ENCODE data around the gene TACSTD2.
"Not testable (repeated sequence)": the region's sequence is repeated elsewhere in the genome, so short reads cannot be mapped to it uniquely, and the experiment has no call there.

Gene TACSTD2

GRCh38 chr1:58576727-58577653 lies at the start of gene TACSTD2:
Gene TACSTD2, minus strand, starts transcription at chr1:58577252. Its CDS starts 96 bp downstream, at chr1:58577156.
- no peak for DNase-seq

GRCh38 chr1:58626293-58626692 lies 49.2 kb upstream of the TACSTD2 start:
- no peak for DNase-seq

GRCh38 chr1:58623259-58623658 lies 46.2 kb upstream of the TACSTD2 start:
- not testable (repeated sequence) for DNase-seq

- DNase-seq, result no peak
Measured at GRCh38 chr1:58622571-58622970, 45.5 kb upstream of the TACSTD2 start.

- no peak for DNase-seq
Measured at GRCh38 chr1:58621391-58621790, 44.3 kb upstream of the TACSTD2 start.

- no peak for DNase-seq
Measured at GRCh38 chr1:58620926-58621325, 43.9 kb upstream of the TACSTD2 start.

GRCh38 chr1:58620259-58620658 lies 43.2 kb upstream of the TACSTD2 start:
- DNase-seq, result no peak

- DNase-seq, result no peak
Measured at GRCh38 chr1:58619286-58620054, 42.4 kb upstream of the TACSTD2 start.

- no peak for DNase-seq
Measured at GRCh38 chr1:58618303-58618702, 41.3 kb upstream of the TACSTD2 start.

- no peak for DNase-seq
Measured at GRCh38 chr1:58611861-58612385, 34.9 kb upstream of the TACSTD2 start.

- DNase-seq, result no peak
Measured at GRCh38 chr1:58608945-58609344, 31.9 kb upstream of the TACSTD2 start.

- no peak for DNase-seq
Measured at GRCh38 chr1:58608297-58608696, 31.2 kb upstream of the TACSTD2 start.

GRCh38 chr1:58607391-58607790 lies 30.3 kb upstream of the TACSTD2 start:
- no peak for DNase-seq

- not testable (repeated sequence) for DNase-seq
Measured at GRCh38 chr1:58601921-58602320, 24.9 kb upstream of the TACSTD2 start.

GRCh38 chr1:58597996-58598395 lies 20.9 kb upstream of the TACSTD2 start:
- DNase-seq, result no peak

- DNase-seq, result no peak
Measured at GRCh38 chr1:58597076-58597475, 20.0 kb upstream of the TACSTD2 start.

GRCh38 chr1:58596631-58597052 lies 19.6 kb upstream of the TACSTD2 start:
- DNase-seq, result no peak

- DNase-seq, result no peak
Measured at GRCh38 chr1:58594546-58594945, 17.5 kb upstream of the TACSTD2 start.

- no peak for DNase-seq
Measured at GRCh38 chr1:58592522-58593134, 15.6 kb upstream of the TACSTD2 start.

GRCh38 chr1:58591806-58592205 lies 14.8 kb upstream of the TACSTD2 start:
- no peak for DNase-seq

GRCh38 chr1:58590019-58590418 lies 13.0 kb upstream of the TACSTD2 start:
- no peak for DNase-seq

- DNase-seq, result no peak
Measured at GRCh38 chr1:58588396-58588795, 11.3 kb upstream of the TACSTD2 start.

GRCh38 chr1:58587667-58588066 lies 10.6 kb upstream of the TACSTD2 start:
- DNase-seq, result no peak

Measured in NK-92 treated with Interleukin-12 subunit alpha and Interleukin-12 subunit beta, amount 100 ng/mL, for 24 hours (cell line).